Activated CD8-positive, alpha-beta memory T cell treated with anti-CD3 and anti-CD28 coated beads, Interleukin-2, amount 50 U/mL, for 48 hours (primary cell): Measurements from ENCODE around the gene HIPK1.

Experiments
- DNase-seq: peaks from one replicate; pipeline ENCODE4 v3.0.0-alpha.2; 2020

HIPK1 gene

GRCh38 chr1:113928941-113929749 lies at the start of gene HIPK1:
HIPK1 (plus strand) TSS chr1:113929324.
- DNase-seq, result peak; percentile 95

GRCh38 chr1:113879739-113880038 lies 49.4 kb upstream of the HIPK1 start:
- DNase-seq, result no peak

GRCh38 chr1:113881661-113882060 lies 47.5 kb upstream of the HIPK1 start:
- DNase-seq, result no peak

- DNase-seq, result no peak
Observed at GRCh38 chr1:113886417-113887401, 42.4 kb upstream of the HIPK1 start.

DNA sequence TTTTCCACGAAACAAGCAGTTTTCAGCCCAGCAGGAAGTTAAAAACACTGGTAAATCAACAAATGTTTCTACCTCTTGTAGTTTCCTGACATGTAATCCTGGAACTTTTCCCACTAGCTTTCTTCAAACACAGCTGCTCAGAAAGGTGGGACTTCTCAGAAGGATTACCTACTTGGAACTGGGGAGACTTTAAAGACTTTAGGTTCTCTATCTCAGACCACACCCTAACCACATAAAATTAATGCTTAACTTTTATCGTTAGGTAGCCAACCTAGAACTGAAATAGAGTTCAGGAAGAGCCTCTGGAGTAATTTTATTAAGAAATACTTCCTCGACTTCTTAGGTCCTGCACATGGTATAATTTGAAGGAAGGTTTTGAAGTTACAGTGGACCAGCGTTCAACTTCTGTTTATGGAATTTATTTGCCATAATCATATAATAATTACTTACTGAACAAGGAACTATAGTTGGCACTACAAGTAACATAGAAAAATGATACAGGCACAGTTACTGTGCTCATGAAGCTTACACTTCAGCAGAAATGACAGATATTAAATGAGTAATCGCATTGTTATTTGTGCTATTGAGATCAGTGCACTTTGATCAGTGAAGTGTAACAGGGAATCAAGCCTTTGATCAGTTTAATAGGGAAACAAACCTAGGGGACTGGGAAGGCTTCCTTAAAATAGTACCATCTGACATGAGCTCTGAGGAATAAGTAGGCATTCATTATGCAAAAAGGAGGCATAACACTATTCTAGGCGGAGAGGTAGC lies 41.5 kb upstream of the HIPK1 start, which contains the start of gene BCL2L15:
BCL2L15 (minus strand) TSS at position 180 of the 774 bp plus-strand sequence. CDS start 206 bp downstream, outside the sequence.
- no peak for DNase-seq

DNA sequence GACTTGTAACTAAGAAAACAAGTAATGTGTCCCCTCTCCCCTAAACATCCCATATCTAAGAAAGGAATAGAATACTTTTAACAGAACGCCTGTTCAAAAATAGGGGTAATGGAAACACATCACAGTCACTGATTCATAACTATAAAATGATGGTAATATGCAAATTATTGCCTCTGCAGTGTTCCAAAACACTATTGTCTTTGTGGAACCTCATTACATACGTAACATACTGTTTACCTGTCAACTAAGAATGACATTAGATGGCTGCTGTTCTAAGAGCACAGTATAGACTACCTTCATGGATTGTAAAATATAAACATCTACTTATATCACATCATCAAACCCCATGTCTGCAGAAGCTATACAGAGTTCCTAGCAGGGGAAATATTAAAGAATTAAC lies 38.3 kb upstream of the HIPK1 start:
- DNase-seq, result no peak

GRCh38 chr1:113891631-113892220 lies 37.4 kb upstream of the HIPK1 start:
- DNase-seq, result no peak

- DNase-seq, result no peak
Observed at GRCh38 chr1:113893267-113893666, 35.9 kb upstream of the HIPK1 start.

DNA sequence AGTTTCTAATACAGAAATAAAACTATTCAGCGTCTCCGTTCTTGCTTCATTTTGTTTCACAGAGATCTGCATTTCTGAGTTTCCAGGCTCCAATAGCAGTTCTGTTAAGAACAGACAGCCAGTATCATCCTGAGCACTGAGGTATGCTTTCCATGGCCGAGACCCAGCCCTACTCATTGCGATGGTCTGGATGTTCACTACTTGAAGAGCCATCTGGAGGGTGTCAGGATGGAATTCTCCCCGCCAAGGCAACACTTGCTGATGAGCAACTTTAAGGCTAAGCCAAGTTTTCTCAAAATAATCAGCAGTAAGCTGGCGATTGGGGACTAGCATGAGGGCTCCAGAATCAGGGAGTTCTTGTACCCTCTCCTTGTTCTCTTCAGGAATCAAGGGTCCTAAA lies 34.0 kb upstream of the HIPK1 start:
- DNase-seq, result no peak

GRCh38 chr1:113895961-113896360 lies 33.2 kb upstream of the HIPK1 start:
- DNase-seq, result no peak

DNA sequence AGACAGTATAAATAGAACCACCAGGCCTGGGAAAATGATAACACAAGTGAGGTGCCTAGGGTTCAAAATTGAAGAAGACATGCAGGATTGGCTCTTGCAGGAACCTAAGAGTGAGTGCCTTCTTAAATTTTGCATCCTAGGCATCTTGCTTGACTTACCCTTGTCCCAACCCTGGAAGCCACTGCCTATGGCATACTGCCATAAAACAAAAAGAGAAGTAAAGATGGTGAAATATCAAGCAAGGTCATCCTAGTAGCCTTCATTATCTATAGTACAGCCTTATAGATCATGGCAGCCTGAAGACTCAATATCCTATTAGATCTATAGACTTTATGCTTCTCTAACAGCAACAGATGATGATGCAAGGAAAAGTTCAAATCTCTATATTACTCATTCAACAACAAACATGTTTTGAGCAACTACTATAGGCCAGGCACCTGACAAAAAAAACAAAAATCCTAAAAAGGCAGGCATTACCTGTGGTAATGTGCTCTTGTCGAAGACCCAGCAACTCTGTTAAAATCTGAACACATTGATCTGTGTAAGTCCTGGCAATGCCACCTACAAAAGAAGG lies 30.8 kb upstream of the HIPK1 start:
- no peak for DNase-seq

DNA sequence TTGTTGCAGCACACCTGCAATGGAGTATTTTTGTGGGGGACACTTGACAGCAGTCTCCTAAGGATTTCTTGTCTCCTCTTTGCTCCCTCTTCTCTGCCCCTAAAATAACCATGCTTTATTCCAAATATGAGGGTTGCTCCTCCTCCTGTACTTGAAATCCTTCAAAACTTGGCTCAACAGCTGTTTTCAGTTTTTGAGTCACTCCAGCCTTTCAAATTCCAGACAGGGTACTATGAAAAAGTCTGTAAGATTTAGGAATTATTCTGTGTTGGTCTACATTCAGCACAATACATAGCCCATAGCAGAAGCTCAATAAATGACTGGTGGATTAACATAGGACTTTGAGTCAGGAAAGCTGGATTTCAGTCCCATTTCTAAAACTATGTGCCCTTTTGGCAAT lies 30.0 kb upstream of the HIPK1 start:
- DNase-seq, result no peak

DNA sequence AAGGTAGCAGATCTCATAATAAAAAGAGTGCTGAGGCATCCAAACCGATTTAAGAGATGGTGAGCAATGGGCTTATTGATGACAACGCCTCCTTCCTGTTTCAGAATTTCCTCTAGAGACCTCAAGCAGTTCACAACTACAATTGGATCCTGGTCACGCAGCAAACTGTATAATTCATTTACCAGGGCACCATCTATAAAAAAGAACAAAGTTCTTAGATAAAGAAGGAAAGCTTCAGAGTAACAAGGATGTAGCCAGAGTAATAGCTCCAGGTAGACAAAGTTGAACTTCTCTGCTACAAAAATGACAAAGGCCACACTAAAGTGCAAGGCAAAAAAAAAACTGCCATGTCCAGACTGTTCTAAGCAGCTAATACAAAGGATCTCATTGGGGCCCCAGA lies 27.9 kb upstream of the HIPK1 start:
- DNase-seq, result no peak

DNA sequence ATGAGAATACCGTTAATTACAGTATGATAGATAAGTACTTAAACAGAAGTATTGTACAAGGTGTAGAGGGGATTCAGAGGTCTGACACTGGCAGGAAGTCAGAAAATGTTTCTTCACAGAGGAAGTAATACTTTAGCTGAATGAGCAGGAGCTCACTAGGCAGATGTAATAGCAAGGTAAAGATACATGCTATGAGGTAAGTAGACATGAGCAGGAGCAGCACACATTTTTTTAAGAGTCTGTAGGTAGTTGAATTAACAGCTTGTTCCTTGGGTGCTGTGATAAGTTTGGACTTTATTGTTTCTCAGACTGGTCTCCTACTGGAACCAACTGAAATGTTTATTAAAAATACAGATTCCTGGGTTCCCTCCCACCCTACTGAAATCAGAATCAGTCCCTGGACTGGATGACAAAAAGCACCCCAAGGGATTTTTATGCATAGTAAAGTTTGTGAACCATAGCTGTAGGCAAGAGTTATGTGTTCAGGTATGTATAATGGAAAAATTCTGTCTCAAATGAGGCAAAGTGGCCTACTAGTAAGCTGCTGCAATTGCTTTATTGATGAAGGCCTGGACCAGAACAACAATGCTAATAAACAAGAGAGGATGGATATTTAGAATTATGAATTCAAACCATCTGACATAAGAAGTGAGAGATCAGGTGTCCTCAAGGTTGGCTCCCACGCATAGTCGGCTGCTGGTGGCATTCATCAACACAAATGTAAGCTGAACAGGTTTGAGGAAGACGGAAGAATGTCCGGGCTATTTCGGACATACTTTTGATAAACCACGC lies 25.4 kb upstream of the HIPK1 start:
- no peak for DNase-seq

DNA sequence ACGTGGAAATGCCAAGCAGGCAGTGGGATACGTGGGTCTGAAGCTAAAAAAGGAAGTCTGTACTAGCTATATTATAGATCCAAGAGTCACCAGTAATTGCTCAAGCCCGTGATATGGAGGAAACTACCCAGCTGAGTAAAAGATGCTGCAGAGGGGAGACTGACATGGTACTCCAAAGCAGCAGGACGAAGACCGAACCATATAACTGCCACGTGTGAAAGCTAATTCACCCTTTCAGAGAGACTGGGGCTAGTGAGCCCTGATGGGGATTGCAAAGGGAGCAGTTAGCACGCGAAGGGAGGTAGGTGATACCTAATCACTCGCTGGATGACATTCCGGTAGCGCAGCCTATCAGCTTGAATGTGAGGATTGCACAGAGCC lies 24.8 kb upstream of the HIPK1 start:
- DNase-seq, result no peak

DNA sequence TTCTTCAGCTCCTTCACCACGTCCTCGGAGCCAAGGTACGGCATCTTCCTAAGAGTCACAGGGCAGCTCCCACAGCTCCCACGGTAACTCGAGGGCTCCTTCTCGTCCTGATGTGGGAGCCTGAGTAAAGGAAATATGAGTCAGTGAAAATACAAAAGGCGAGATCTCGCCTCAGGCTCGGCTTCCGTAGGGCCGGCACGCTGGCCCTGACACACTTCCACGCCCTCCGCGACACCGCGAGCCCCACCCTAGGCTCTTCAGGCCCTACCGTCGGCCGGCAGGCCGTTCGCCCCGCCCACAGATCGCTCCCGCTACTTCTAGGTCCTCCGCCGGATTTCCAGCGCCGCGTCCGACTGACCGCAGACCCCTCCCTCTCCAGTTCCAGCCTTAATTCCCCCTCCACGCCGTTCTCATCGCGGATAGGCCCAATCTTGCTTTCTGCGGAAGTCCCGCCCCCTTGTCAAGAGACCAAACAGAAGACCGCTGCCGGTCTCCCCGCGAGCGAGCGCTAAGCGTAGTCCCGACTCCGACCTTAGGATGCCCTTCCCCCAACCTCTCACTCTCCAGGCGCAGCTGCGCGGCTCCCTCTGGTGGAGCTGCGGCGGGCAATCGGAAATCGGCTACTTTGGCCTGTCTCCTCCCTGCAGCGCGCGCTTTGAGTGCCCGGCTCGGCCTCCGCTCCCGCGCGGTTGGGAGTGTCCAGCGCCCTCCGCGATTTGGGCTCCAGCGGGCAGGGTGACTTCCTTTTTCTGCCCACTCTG lies 24.3 kb upstream of the HIPK1 start, which contains the start of the genes AP4B1 and DCLRE1B:
AP4B1 (minus strand) TSS at position 126 of the 761 bp plus-strand sequence; CDS start at position 44, 82 bp downstream.
DCLRE1B (plus strand) TSS at position 653 of the 761 bp plus-strand sequence. CDS start 261 bp downstream, outside the sequence.
- peak; percentile 97 for DNase-seq

- DNase-seq, result no peak
Observed at GRCh38 chr1:113905435-113905861, 23.7 kb upstream of the HIPK1 start.

GRCh38 chr1:113912594-113913311 lies 16.4 kb upstream of the HIPK1 start:
- no peak for DNase-seq

- DNase-seq, result no peak
Observed at GRCh38 chr1:113913312-113913668, 15.8 kb upstream of the HIPK1 start.
